Measurements from ENCODE around the gene SPTB.

The SPTB gene

GRCh38 chr14:64801046-64801445 lies 78.7 kb downstream of the SPTB start:
- Histone ChIP-seq H3K27me3 (ENCODE audit: low read length) (no peaks in the 10 kb centered on the region), H3K9ac (ENCODE audit: low read length) (no peak overlapping the region), H3K79me2 (ENCODE audit: insufficient read depth, low read length) (no peaks in the 10 kb centered on the region), H2AFZ (ENCODE audit: low read depth, low read length, severe bottlenecking) (no peak overlapping the region), H3K4me2 (ENCODE audit: low read depth, low read length, poor library complexity, severe bottlenecking) (no peak overlapping the region), H3K27ac (ENCODE audit: low read depth, low read length) (no peak overlapping the region), H3K4me3 (ENCODE audit: insufficient read depth, low read length, poor library complexity, severe bottlenecking) (no peak overlapping the region), H4K20me1 (ENCODE audit: low read depth, low read length) (no peaks in the 10 kb centered on the region), H3K9me2 (replicated peaks; ENCODE audit: insufficient read depth, low read length) (no peaks in the 10 kb centered on the region), H3F3A (ENCODE audit: insufficient read depth) (no peaks in the 10 kb centered on the region), H3K9me3 (ENCODE audit: insufficient read depth, low read length) (no peaks in the 10 kb centered on the region), H3K36me3 (ENCODE audit: low read length) (no peaks in the 10 kb centered on the region)
- no peak for TF ChIP-seq CTCF (IDR thresholded peaks at IDR 0.05; ENCODE audit: insufficient read depth, low read length, poor library complexity, severe bottlenecking)
- no peak for TF ChIP-seq EZH2phosphoT487 (conservative IDR thresholded peaks at IDR 0.05; ENCODE audit: low read length)

- Histone ChIP-seq H3K9ac (ENCODE audit: low read length) (no peak overlapping the region), H3K4me2 (ENCODE audit: low read depth, low read length, poor library complexity, severe bottlenecking) (no peak overlapping the region), H3K79me2 (ENCODE audit: insufficient read depth, low read length) (no peaks in the 10 kb centered on the region), H3F3A (ENCODE audit: insufficient read depth) (no peaks in the 10 kb centered on the region), H3K9me2 (replicated peaks; ENCODE audit: insufficient read depth, low read length) (no peaks in the 10 kb centered on the region), H3K4me3 (ENCODE audit: insufficient read depth, low read length, poor library complexity, severe bottlenecking) (no peak overlapping the region), H3K36me3 (ENCODE audit: low read length) (no peaks in the 10 kb centered on the region), H3K27ac (ENCODE audit: low read depth, low read length) (no peak overlapping the region), H2AFZ (ENCODE audit: low read depth, low read length, severe bottlenecking) (no peak overlapping the region), H3K27me3 (ENCODE audit: low read length) (no peaks in the 10 kb centered on the region), H4K20me1 (ENCODE audit: low read depth, low read length) (no peaks in the 10 kb centered on the region), H3K9me3 (ENCODE audit: insufficient read depth, low read length) (no peaks in the 10 kb centered on the region)
- TF ChIP-seq EZH2phosphoT487 (conservative IDR thresholded peaks at IDR 0.05; ENCODE audit: low read length) (no peak), CTCF (IDR thresholded peaks at IDR 0.05; ENCODE audit: insufficient read depth, low read length, poor library complexity, severe bottlenecking) (peak; percentile 72)
Measured at GRCh38 chr14:64800000-64800399, 79.7 kb downstream of the SPTB start.

GRCh38 chr14:64799555-64799954 lies 80.2 kb downstream of the SPTB start:
- no peak overlapping the region for H3K4me3 ChIP-seq (ENCODE audit: insufficient read depth, low read length, poor library complexity, severe bottlenecking)
- no peak overlapping the region for H3K9ac ChIP-seq (ENCODE audit: low read length)
- H3K79me2 ChIP-seq (ENCODE audit: insufficient read depth, low read length): no peaks in the 10 kb centered on the region
- no peak overlapping the region for H3K27ac ChIP-seq (ENCODE audit: low read depth, low read length)
- no peaks in the 10 kb centered on the region for H3K9me2 ChIP-seq (replicated peaks; ENCODE audit: insufficient read depth, low read length)
- no peaks in the 10 kb centered on the region for H3K36me3 ChIP-seq (ENCODE audit: low read length)
- H2AFZ ChIP-seq (ENCODE audit: low read depth, low read length, severe bottlenecking): no peak overlapping the region
- H3F3A ChIP-seq (ENCODE audit: insufficient read depth): no peaks in the 10 kb centered on the region
- H3K4me2 ChIP-seq (ENCODE audit: low read depth, low read length, poor library complexity, severe bottlenecking): no peak overlapping the region
- no peaks in the 10 kb centered on the region for H3K27me3 ChIP-seq (ENCODE audit: low read length)
- H3K9me3 ChIP-seq (ENCODE audit: insufficient read depth, low read length): no peaks in the 10 kb centered on the region
- no peaks in the 10 kb centered on the region for H4K20me1 ChIP-seq (ENCODE audit: low read depth, low read length)
- no peak for TF ChIP-seq CTCF (IDR thresholded peaks at IDR 0.05; ENCODE audit: insufficient read depth, low read length, poor library complexity, severe bottlenecking)
- no peak for TF ChIP-seq EZH2phosphoT487 (conservative IDR thresholded peaks at IDR 0.05; ENCODE audit: low read length)

Measured in SU-DHL-6 (cell line).